ENCODE results near the gene TMEM132A.

- TF ChIP-seq EP300 (IDR thresholded peaks at IDR 0.05) (no peak), MAFK (IDR thresholded peaks at IDR 0.05; ENCODE audit: partially characterized antibody) (no peak), RAD21 (conservative IDR thresholded peaks at IDR 0.05 in 1 of 2, IDR thresholded peaks at IDR 0.05 in 1 of 2) (no peak), PBX3 (IDR thresholded peaks at IDR 0.05) (no peak), JUNB (IDR thresholded peaks at IDR 0.05) (no peak), CTCF (IDR thresholded peaks at IDR 0.05) (no peak), POLR2A (IDR thresholded peaks at IDR 0.05; ENCODE audit: low read length) (no peak), MAZ (IDR thresholded peaks at IDR 0.05; ENCODE audit: borderline replicate concordance, low read depth, low read length) (no peak), POLR2AphosphoS2 (conservative IDR thresholded peaks at IDR 0.05; ENCODE audit: low read length) (no peak)
Observed at GRCh38 chr11:60950933-60951605, 26.8 kb downstream of the TMEM132A start.

Data from A549 (cell line).